Thyroid gland (tissue), 4 donors: ENCODE data around the gene COL6A3. TPM values are rescaled to one million over a fixed set of nuclear protein-coding genes. Genes with fewer than 3 reads are reported as not detected.

Experiments used
- DNase-seq, 2 donors: peaks; one replicate each; pipeline ENCODE4 v3.0.0-alpha.2; 2019
- H3K27ac ChIP-seq, 3 donors: fragments of 200-600 bp; sonication (generic); 1 replicate in 2 of 3; 2 replicates in 1 of 3; pipeline ENCODE4 v1.5.1; 2016 to 2019; ENCODE audit warnings: mild to moderate bottlenecking in 1 of 3, moderate library complexity in 1 of 3
- H3K27me3 ChIP-seq: fragments of 200-600 bp; sonication (generic); one replicate; pipeline ENCODE4 v1.5.1; 2019
- H3K36me3 ChIP-seq, 2 donors: fragments of 200-600 bp; sonication (generic); one replicate each; pipeline ENCODE4 v1.5.1; 2016 to 2019
- H3K4me1 ChIP-seq, 2 donors: fragments of 200-600 bp; sonication (generic); one replicate each; pipeline ENCODE4 v1.5.1; 2017 to 2019
- H3K4me3 ChIP-seq, 3 donors: fragments of 200-600 bp; sonication (generic); replicated peaks in 1 of 3; 1 replicate in 2 of 3; 2 replicates in 1 of 3; pipeline ENCODE4 v1.5.1; 2016; ENCODE audit warnings: mild to moderate bottlenecking in 1 of 3
- H3K9me3 ChIP-seq: fragments of 200-600 bp; sonication (generic); one replicate; pipeline ENCODE4 v1.5.1; 2017
- POLR2A ChIP-seq, 2 donors: fragments of 450-650 bp; IDR thresholded peaks; one replicate each; pipeline ENCODE4 v1.6.1; 2017; ENCODE audit warnings: antibody characterized with exemption in 2 of 2, mild to moderate bottlenecking in 2 of 2, moderate library complexity in 1 of 2
- WGBS, 2 donors: methylation state at CpG; one replicate each; pipeline ENCODE4 v1.1.5; 2017; 5-methylcytosine and 5-hydroxymethylcytosine counted together
- intact Hi-C: fragments of 100-400 bp; cut with DNase I; formaldehyde crosslinking; loops from one replicate; pipeline ENCODE4 v1.15.1; 2023
- total RNA-seq, 4 donors: library from RNA; depleted of rRNA; stranded (reverse); fragments of >200 nt; gene quantifications; one replicate each; pipeline ENCODE4 v1.2.3, GENCODE V29; 2016
- TF ChIP-seq, protein P1 (sequence below), 6 experiments: fragments of 200-600 bp in 3 of 6; fragments of 450-650 bp in 3 of 6; sonication (generic) in 3 of 6; IDR thresholded peaks; one replicate each; pipeline ENCODE4 v1.5.1; 2016 to 2019; ENCODE audit warnings: antibody characterized with exemption in 6 of 6, mild to moderate bottlenecking in 2 of 6, inconsistent platforms in 1 of 6, moderate library complexity in 1 of 6

COL6A3 gene
- total RNA-seq, 4 donors from 2014 or later = 82.6 to 168 (median 146) TPM

DNA sequence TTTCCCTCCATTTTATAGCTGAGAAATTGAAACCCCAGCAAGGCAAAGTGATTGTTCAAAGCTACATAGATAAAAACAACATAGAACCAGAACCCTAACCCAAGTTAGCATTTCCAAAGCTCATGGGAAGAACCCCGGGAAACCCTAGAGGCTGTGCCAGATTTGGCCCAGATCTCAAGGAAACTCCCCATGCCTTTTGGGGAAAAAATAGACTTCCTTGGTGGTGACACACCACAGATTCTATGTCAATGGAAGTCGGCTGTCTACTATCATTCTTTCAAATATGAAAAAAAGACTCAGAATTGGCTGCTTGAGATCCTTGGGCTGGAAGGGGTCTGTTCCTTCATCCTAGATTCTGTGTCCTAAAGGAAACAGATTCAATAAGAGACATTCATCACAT, 8.4 kb downstream of the COL6A3 start:
- Histone ChIP-seq H3K27ac (peak overlapping the region in 1 of 3 donors; percentile 23), H3K4me1 (no peaks in the 10 kb centered on the region), H3K4me3 (no peak overlapping the region), H3K9me3 (no peaks in the 10 kb centered on the region), H3K36me3 (peaks cover 0 to 2% of the 10 kb centered on the region in 2 donors), H3K27me3 (no peaks in the 10 kb centered on the region)
- DNase-seq = no peak
- whole genome bisulfite sequencing, 2 donors = 92 to 100% methylated on average over 2 of the region's 2 CpGs
- TF ChIP-seq, protein P1, sequence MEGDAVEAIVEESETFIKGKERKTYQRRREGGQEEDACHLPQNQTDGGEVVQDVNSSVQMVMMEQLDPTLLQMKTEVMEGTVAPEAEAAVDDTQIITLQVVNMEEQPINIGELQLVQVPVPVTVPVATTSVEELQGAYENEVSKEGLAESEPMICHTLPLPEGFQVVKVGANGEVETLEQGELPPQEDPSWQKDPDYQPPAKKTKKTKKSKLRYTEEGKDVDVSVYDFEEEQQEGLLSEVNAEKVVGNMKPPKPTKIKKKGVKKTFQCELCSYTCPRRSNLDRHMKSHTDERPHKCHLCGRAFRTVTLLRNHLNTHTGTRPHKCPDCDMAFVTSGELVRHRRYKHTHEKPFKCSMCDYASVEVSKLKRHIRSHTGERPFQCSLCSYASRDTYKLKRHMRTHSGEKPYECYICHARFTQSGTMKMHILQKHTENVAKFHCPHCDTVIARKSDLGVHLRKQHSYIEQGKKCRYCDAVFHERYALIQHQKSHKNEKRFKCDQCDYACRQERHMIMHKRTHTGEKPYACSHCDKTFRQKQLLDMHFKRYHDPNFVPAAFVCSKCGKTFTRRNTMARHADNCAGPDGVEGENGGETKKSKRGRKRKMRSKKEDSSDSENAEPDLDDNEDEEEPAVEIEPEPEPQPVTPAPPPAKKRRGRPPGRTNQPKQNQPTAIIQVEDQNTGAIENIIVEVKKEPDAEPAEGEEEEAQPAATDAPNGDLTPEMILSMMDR (IDR thresholded peaks at IDR 0.05) = no peak
- TF ChIP-seq POLR2A (IDR thresholded peaks at IDR 0.05) = no peak
- intact Hi-C loops = no loop called here

DNA sequence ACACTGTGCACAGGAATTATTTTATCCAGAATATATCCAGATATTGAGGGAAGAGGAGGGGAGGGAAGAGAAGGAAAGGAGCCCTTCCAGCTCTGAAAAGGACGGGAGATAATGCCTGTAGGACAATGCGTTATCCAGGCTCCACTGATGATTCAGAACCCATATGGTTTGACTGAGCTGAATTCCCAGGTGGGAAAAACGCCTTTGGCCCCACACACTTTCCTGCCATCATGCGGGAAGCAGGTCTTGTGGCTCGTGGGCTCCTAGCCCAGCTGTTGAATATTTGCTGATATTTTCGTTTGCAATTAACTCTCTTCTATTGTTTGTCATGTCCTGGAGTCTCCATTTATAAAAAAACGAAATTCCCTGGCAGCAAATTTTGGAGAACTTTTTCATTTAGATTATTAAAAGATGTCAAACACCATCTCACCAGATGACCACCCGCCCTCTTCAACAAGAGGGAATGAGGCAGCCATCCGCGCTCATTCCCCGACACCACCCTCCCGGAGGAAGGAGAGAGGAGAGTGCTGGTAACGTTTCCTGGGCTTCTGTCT, 8.9 kb downstream of the COL6A3 start:
- WGBS, 2 donors = 69 to 82% methylated on average over 13 of the region's 13 CpGs
- Histone ChIP-seq H3K27me3 (no peaks in the 10 kb centered on the region), H3K9me3 (no peaks in the 10 kb centered on the region), H3K36me3 (peaks cover 0 to 2% of the 10 kb centered on the region in 2 donors), H3K4me3 (no peak overlapping the region), H3K27ac (peak overlapping the region in 1 of 3 donors; percentile 23), H3K4me1 (no peaks in the 10 kb centered on the region)
- DNase-seq = no peak
- intact Hi-C loops = no loop called here
- TF ChIP-seq, protein P1 (IDR thresholded peaks at IDR 0.05) = no peak
- TF ChIP-seq POLR2A (IDR thresholded peaks at IDR 0.05) = no peak

DNA sequence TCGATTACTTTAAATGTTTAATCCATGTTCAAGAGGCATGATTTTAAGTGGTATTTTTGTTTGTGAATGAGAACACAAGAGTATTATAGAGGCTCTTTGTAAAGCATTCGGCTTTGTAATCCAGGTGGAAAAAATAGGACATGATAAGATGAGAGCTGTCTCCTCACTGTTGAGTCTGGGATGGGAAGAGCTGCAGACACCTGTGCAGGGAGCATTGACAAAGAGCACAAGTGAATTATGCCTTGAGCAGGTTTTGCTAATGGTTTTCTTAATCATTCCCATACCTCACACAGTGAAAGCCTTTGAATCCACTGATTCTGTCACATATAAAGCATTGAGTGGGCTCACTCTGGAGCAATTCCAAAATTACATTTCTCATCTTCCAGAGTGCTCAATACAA, 9.6 kb downstream of the COL6A3 start:
- no peak for TF ChIP-seq POLR2A (IDR thresholded peaks at IDR 0.05)
- TF ChIP-seq, protein P1 (IDR thresholded peaks at IDR 0.05) = no peak
- Histone ChIP-seq H3K9me3 (no peaks in the 10 kb centered on the region), H3K4me1 (no peaks in the 10 kb centered on the region), H3K27ac (no peak overlapping the region), H3K27me3 (no peaks in the 10 kb centered on the region), H3K4me3 (no peak overlapping the region), H3K36me3 (peaks cover 0 to 2% of the 10 kb centered on the region in 2 donors)
- 77 to 85% methylated on average over 2 of the region's 2 CpGs for WGBS, 2 donors
- no peak for DNase-seq
- intact Hi-C loops = no loop called here

DNA sequence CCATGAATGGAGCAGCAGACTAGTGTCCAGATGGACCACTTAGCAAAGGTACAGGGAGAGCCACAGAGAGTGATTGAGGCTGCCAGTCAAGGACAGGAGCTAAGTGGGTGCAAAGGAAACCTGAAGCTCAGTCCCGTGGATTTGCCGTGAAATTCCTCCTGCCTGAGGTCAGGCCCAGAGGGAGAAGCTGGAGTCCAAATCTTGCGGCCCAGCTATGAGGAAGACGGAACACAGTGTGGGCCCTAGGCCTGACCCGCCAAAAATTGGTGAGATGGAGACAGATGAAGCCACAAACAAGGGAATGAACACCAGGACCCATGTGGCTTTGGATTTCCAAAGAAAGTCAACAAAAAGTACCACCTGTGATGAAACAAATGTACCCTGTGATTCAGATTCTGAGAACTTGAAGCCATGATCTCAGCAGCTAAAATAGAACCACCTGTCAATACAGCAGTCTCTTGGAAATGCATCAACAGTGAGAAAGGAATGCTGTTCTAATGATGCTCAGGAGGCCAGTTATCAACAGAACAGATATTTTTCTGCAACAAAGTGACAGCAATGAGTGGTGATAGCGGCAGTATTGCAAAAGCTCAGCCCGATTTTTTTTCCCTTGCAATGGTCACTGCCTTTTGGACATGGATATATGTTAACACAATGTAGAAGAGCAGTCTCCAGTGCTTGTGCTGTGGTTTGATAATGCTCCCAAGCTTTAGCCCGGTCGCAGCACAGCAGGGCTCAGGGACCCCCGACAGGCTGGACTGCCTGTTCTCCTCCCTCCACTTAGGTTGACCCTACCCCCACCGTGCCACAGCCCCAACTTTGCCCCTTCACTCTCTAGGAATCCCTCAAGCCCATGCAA, 10.7 kb downstream of the COL6A3 start:
- Histone ChIP-seq H3K9me3 (no peaks in the 10 kb centered on the region), H3K4me1 (no peaks in the 10 kb centered on the region), H3K27ac (no peak overlapping the region), H3K27me3 (no peaks in the 10 kb centered on the region), H3K4me3 (no peak overlapping the region), H3K36me3 (peaks cover 0 to 2% of the 10 kb centered on the region in 2 donors)
- WGBS, 2 donors = 73 to 76% methylated on average over 11 of the region's 11 CpGs
- intact Hi-C loops = no loop called here
- DNase-seq = no peak
- no peak for TF ChIP-seq POLR2A (IDR thresholded peaks at IDR 0.05)
- TF ChIP-seq, protein P1 (IDR thresholded peaks at IDR 0.05) = no peak

DNA sequence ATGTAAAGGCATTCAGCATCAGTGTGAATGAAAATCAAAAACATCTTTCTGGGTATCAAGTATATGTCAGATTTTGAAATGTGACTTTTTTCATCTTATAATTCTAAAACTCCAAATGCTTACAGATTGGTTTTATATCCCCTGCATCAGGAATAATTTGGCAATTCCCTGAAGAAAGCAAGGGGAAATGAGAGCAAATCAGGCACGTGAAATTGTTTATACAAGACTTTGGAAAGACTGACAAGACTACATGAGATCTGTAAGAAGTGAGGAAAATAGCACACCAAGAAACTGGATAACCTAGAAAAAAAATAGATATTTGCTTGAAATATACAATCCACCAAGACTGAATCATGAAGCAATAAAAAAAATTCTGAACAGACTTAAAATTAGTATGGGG, 13.8 kb downstream of the COL6A3 start:
- Histone ChIP-seq H3K27me3 (no peaks in the 10 kb centered on the region), H3K4me1 (no peaks in the 10 kb centered on the region)

More for the DNA sequence above, 13.8 kb downstream of the COL6A3 start:
- no peaks in the 10 kb centered on the region for H3K36me3 ChIP-seq
- H3K27ac ChIP-seq = no peak overlapping the region
- H3K4me3 ChIP-seq = no peak overlapping the region
- no peak for DNase-seq
- TF ChIP-seq POLR2A (IDR thresholded peaks at IDR 0.05) = no peak
- TF ChIP-seq, protein P1 (IDR thresholded peaks at IDR 0.05) = no peak
- 35 to 44% methylated on average over 1 of the region's 1 CpG for WGBS, 2 donors
- intact Hi-C loops = no loop called here
- no peaks in the 10 kb centered on the region for H3K9me3 ChIP-seq
